ENCODE results near the gene ERF. TPM values are rescaled to one million over a fixed set of nuclear protein-coding genes. Genes with fewer than 3 reads are reported as not detected.
A peak's percentile ranks its signal among the peaks of the same experiment; 100 is the strongest.

Gene ERF
- total and polyA plus RNA-seq, 7 experiments from 2014 or later, result 2.8 to 105 (median 49.4) TPM

GRCh38 chr19:42285541-42285941 is 30.6 kb upstream of the ERF start:
- H3K9me3 Mint-ChIP-seq, result peaks cover 0 to 4% (median 0%) of the 10 kb centered on the region in 11 donors
- no peak for ATAC-seq
- ChIA-PET POLR2A (interaction anchor here (1.2 to 1.6 kb wide), 3 partner anchors 11 to 35 kb away, joined by 3 to 4 read pairs (median 4); no protein-coding TSS in a partner anchor), CTCF (interaction anchor here (0.9 to 1.7 kb wide), 3 partner anchors 11 to 153 kb away, joined by 3 to 8 read pairs (median 6); no protein-coding TSS in a partner anchor)
- Histone ChIP-seq H3K4me1 (ENCODE audit: control insufficient read depth in 2 of 2, insufficient read depth in 2 of 2, low read length in 2 of 2) (peaks cover 30 to 36% of the 10 kb centered on the region in 2 donors), H3K4me3 (ENCODE audit: low read length) (no peak overlapping the region), H3K9me3 (ENCODE audit: control insufficient read depth in 2 of 3, low read length in 3 of 3) (no peaks in the 10 kb centered on the region), H3K36me3 (ENCODE audit: control insufficient read depth in 2 of 3, insufficient read depth in 3 of 3, low read length in 3 of 3) (peaks cover 0 to 39% (median 15%) of the 10 kb centered on the region in 3 experiments), H3K27me3 (ENCODE audit: control insufficient read depth in 2 of 2, insufficient read depth in 2 of 2, low read length in 2 of 2) (no peaks in the 10 kb centered on the region), H3K27ac (ENCODE audit: low read depth, low read length) (peak overlapping the region; percentile 70)
- DNase-seq, result no peak
- intact Hi-C loops (cut with micrococcal nuclease), result loop anchor here in 1 of 2 donors (1.0 to 10.0 kb wide), 2 partner anchors 11 to 401 kb away; partner anchors contain the start of gene ARHGEF1
- H3K27ac Mint-ChIP-seq, result peak overlapping the region; percentile 89 to 96 (median 93)
- H3K4me1 Mint-ChIP-seq, result peaks cover 9 to 31% (median 19%) of the 10 kb centered on the region in 7 donors
- H3K27me3 Mint-ChIP-seq, result no peaks in the 10 kb centered on the region
- H3K36me3 Mint-ChIP-seq, result peaks cover 0 to 4% (median 0%) of the 10 kb centered on the region in 5 donors
- peak overlapping the region; percentile 26 to 100 (median 90) for H3K4me3 Mint-ChIP-seq

GRCh38 chr19:42284591-42285341 is 29.8 kb upstream of the ERF start:
- peak in 5 of 9 donors; percentile 37 to 45 (median 37) for DNase-seq
- Mint-ChIP-seq H3K4me3 (peak overlapping the region; percentile 84 to 100 (median 90)), H3K27ac (peak overlapping the region; percentile 89 to 96 (median 93)), H3K4me1 (peaks cover 10 to 31% (median 19%) of the 10 kb centered on the region in 7 donors), H3K9me3 (peaks cover 0 to 4% (median 0%) of the 10 kb centered on the region in 11 donors), H3K36me3 (peaks cover 0 to 4% (median 0%) of the 10 kb centered on the region in 5 donors), H3K27me3 (no peaks in the 10 kb centered on the region)
- no peak for ATAC-seq
- Histone ChIP-seq H3K27me3 (ENCODE audit: control insufficient read depth in 2 of 2, insufficient read depth in 2 of 2, low read length in 2 of 2) (no peaks in the 10 kb centered on the region), H3K4me1 (ENCODE audit: control insufficient read depth in 2 of 2, insufficient read depth in 2 of 2, low read length in 2 of 2) (peaks cover 30 to 36% of the 10 kb centered on the region in 2 donors), H3K36me3 (ENCODE audit: control insufficient read depth in 2 of 3, insufficient read depth in 3 of 3, low read length in 3 of 3) (peaks cover 0 to 37% (median 15%) of the 10 kb centered on the region in 3 experiments), H3K4me3 (ENCODE audit: low read length) (peak overlapping the region; percentile 71), H3K9me3 (ENCODE audit: control insufficient read depth in 2 of 3, low read length in 3 of 3) (no peaks in the 10 kb centered on the region), H3K27ac (ENCODE audit: low read depth, low read length) (peak overlapping the region; percentile 70)
- intact Hi-C loops (cut with micrococcal nuclease), result loop anchor here (1.0 to 10.0 kb wide), 7 partner anchors 12 to 1817 kb away; partner anchors contain the start of genes ARHGEF1 (in 2 of the 2), BLVRB (in 1 of the 2) and SPTBN4 (in 1 of the 2)
- ChIA-PET POLR2A (interaction anchor here (0.6 to 1.6 kb wide), 8 partner anchors 12 to 398 kb away, joined by 3 to 8 read pairs (median 4); partner anchors contain the start of gene GSK3A), CTCF (interaction anchor here (0.7 to 1.7 kb wide), 4 partner anchors 11 to 152 kb away, joined by 3 to 8 read pairs (median 4); no protein-coding TSS in a partner anchor)

GRCh38 chr19:42284066-42284501 is 29.2 kb upstream of the ERF start:
- peaks cover 37 to 43% of the 10 kb centered on the region in 2 donors for H3K4me1 ChIP-seq (ENCODE audit: control insufficient read depth in 2 of 2, insufficient read depth in 2 of 2, low read length in 2 of 2)

GRCh38 chr19:42283188-42284065 is 28.5 kb upstream of the ERF start:
- intact Hi-C loops (cut with micrococcal nuclease), result loop anchor here (1.0 to 10.0 kb wide), 17 partner anchors 13 to 1816 kb away; partner anchors contain the start of genes ARHGEF1 (in 2 of the 2), DEDD2 (in 2 of the 2), MEGF8 (in 2 of the 2) and PAFAH1B3 (in 2 of the 2)
- POLR2A ChIA-PET, result interaction anchor here (0.6 to 5.6 kb wide), 9 partner anchors 13 to 935 kb away, joined by 3 to 47 read pairs (median 4); partner anchors contain the start of genes CIC and GSK3A
- H3K4me1 Mint-ChIP-seq, result peaks cover 22 to 44% (median 32%) of the 10 kb centered on the region in 7 donors
- Histone ChIP-seq H3K27ac (ENCODE audit: low read depth, low read length) (peak overlapping the region; percentile 83), H3K4me3 (ENCODE audit: low read length) (peak overlapping the region; percentile 50), H3K27me3 (ENCODE audit: control insufficient read depth in 2 of 2, insufficient read depth in 2 of 2, low read length in 2 of 2) (no peaks in the 10 kb centered on the region), H3K9me3 (ENCODE audit: control insufficient read depth in 2 of 3, low read length in 3 of 3) (no peaks in the 10 kb centered on the region), H3K4me1 (ENCODE audit: control insufficient read depth in 2 of 2, insufficient read depth in 2 of 2, low read length in 2 of 2) (peaks cover 42 to 45% of the 10 kb centered on the region in 2 donors), H3K36me3 (ENCODE audit: control insufficient read depth in 2 of 3, insufficient read depth in 3 of 3, low read length in 3 of 3) (peaks cover 0 to 24% (median 14%) of the 10 kb centered on the region in 3 experiments)
- DNase-seq (peak; percentile 93 to 97 (median 95)), ATAC-seq (peak; percentile 83)
- H3K36me3 Mint-ChIP-seq, result peaks cover 0 to 4% (median 0%) of the 10 kb centered on the region in 5 donors
- H3K27ac Mint-ChIP-seq, result no peak overlapping the region
- no peaks in the 10 kb centered on the region for H3K27me3 Mint-ChIP-seq
- peak overlapping the region in 1 of 10 donors; percentile 0 for H3K4me3 Mint-ChIP-seq
- CTCF ChIA-PET, result no interaction called here
- peaks cover 0 to 4% (median 0%) of the 10 kb centered on the region in 11 donors for H3K9me3 Mint-ChIP-seq

More at GRCh38 chr19:42284066-42284501, 29.2 kb upstream of the ERF start:
- peaks cover 0 to 4% (median 0%) of the 10 kb centered on the region in 11 donors for H3K9me3 Mint-ChIP-seq
- Histone ChIP-seq H3K27ac (ENCODE audit: low read depth, low read length) (peak overlapping the region; percentile 78), H3K4me3 (ENCODE audit: low read length) (no peak overlapping the region), H3K36me3 (ENCODE audit: control insufficient read depth in 2 of 3, insufficient read depth in 3 of 3, low read length in 3 of 3) (peaks cover 0 to 30% (median 15%) of the 10 kb centered on the region in 3 experiments), H3K27me3 (ENCODE audit: control insufficient read depth in 2 of 2, insufficient read depth in 2 of 2, low read length in 2 of 2) (no peaks in the 10 kb centered on the region), H3K9me3 (ENCODE audit: control insufficient read depth in 2 of 3, low read length in 3 of 3) (no peaks in the 10 kb centered on the region)
- ATAC-seq (peak; percentile 69), DNase-seq (peak; percentile 75 to 93 (median 88))
- POLR2A ChIA-PET, result interaction anchor here (0.6 to 1.6 kb wide), 8 partner anchors 12 to 398 kb away, joined by 3 to 8 read pairs (median 4); partner anchors contain the start of gene GSK3A
- intact Hi-C loops (cut with micrococcal nuclease), result loop anchor here (5.0 to 10.0 kb wide), 6 partner anchors 87 to 1817 kb away; partner anchors contain the start of genes ARHGEF1 (in 2 of the 2), BLVRB (in 1 of the 2) and SPTBN4 (in 1 of the 2)
- H3K4me1 Mint-ChIP-seq, result peaks cover 16 to 38% (median 26%) of the 10 kb centered on the region in 7 donors
- CTCF ChIA-PET, result interaction anchor here (0.7 to 1.7 kb wide), 3 partner anchors 12 to 151 kb away, joined by 3 to 8 read pairs (median 6); no protein-coding TSS in a partner anchor
- peak overlapping the region in 1 of 10 donors; percentile 0 for H3K4me3 Mint-ChIP-seq
- no peaks in the 10 kb centered on the region for H3K27me3 Mint-ChIP-seq
- peaks cover 0 to 4% (median 0%) of the 10 kb centered on the region in 5 donors for H3K36me3 Mint-ChIP-seq
- no peak overlapping the region for H3K27ac Mint-ChIP-seq

GRCh38 chr19:42282819-42283187 is 27.9 kb upstream of the ERF start:
- ChIA-PET CTCF (no interaction called here), POLR2A (interaction anchor here (0.6 to 5.6 kb wide), 7 partner anchors 13 to 934 kb away, joined by 3 to 47 read pairs (median 4); partner anchors contain the start of gene CIC)
- Histone ChIP-seq H3K36me3 (ENCODE audit: control insufficient read depth in 2 of 3, insufficient read depth in 3 of 3, low read length in 3 of 3) (peaks cover 0 to 17% (median 7%) of the 10 kb centered on the region in 3 experiments), H3K4me1 (ENCODE audit: control insufficient read depth in 2 of 2, insufficient read depth in 2 of 2, low read length in 2 of 2) (peaks cover 42 to 45% of the 10 kb centered on the region in 2 donors), H3K4me3 (ENCODE audit: low read length) (peak overlapping the region; percentile 50), H3K9me3 (ENCODE audit: control insufficient read depth in 2 of 3, low read length in 3 of 3) (no peaks in the 10 kb centered on the region), H3K27me3 (ENCODE audit: control insufficient read depth in 2 of 2, insufficient read depth in 2 of 2, low read length in 2 of 2) (no peaks in the 10 kb centered on the region), H3K27ac (ENCODE audit: low read depth, low read length) (peak overlapping the region; percentile 83)
- intact Hi-C loops (cut with micrococcal nuclease), result loop anchor here (1.0 to 10.0 kb wide), 17 partner anchors 13 to 1816 kb away; partner anchors contain the start of genes ARHGEF1 (in 2 of the 2), DEDD2 (in 2 of the 2), MEGF8 (in 2 of the 2) and PAFAH1B3 (in 2 of the 2)
- H3K4me3 Mint-ChIP-seq, result peak overlapping the region in 3 of 10 donors; percentile 51 to 63 (median 60)
- no peak for ATAC-seq
- no peak for DNase-seq
- no peak overlapping the region for H3K27ac Mint-ChIP-seq
- H3K36me3 Mint-ChIP-seq, result peaks cover 0 to 4% (median 0%) of the 10 kb centered on the region in 5 donors
- no peaks in the 10 kb centered on the region for H3K27me3 Mint-ChIP-seq
- H3K9me3 Mint-ChIP-seq, result peaks cover 0 to 4% (median 0%) of the 10 kb centered on the region in 11 donors
- peaks cover 26 to 48% (median 37%) of the 10 kb centered on the region in 7 donors for H3K4me1 Mint-ChIP-seq

Measured in naive thymus-derived CD4-positive, alpha-beta T cell (primary cell).